Heart left ventricle (tissue), 13 donors: ENCODE data around the gene MTCP1.

Source experiments
- POLR2A ChIP-seq, 2 donors: fragments of 450-650 bp; IDR thresholded peaks; one replicate each; pipeline ENCODE4 v1.6.1; 2017; ENCODE audit warnings: antibody characterized with exemption in 2 of 2, mild to moderate bottlenecking in 2 of 2, moderate library complexity in 2 of 2
- TF ChIP-seq, protein P1 (sequence below), 12 donors: fragments of 200-600 bp; sonication (generic) in 4 of 12; IDR thresholded peaks; one replicate each; pipeline versions ENCODE4 v1.5.0 to v1.8.0; 2018 to 2022; ENCODE audit warnings: antibody characterized with exemption in 12 of 12, mild to moderate bottlenecking in 5 of 12
- donor health status: ischemic (EF 13 %, LVEDD 7.1; RV severe dilation, severe dysfunction).
- donor health status: DM: no; HTN: yes; CAD: no.
- donor health status: DM: no; HTN: no; CAD: no.
- donor health status: ischemic (EF 25% LVEDD 6.9; RV normal size, moderate dysfunction).
- donor health status: ischemic (EF 25% LVEDD 5.7; RV mildly dilated, moderate dysfunction).
- donor health status: ischemic (EF 35%, LVEDD 5.7; RV mildly dilated, moderate dysfunction).
- donor health status: nonischemic (EF 11% LVEDD 7.7; RV severe dilation, severe dysfunction).
- donor health status: DM: yes; HTN: yes; CAD: no.
- donor health status: PGD.
- donor health status: ischemic (EF 29% LVEDD 5.4; RV normal size, mild dysfunction).
- donor health status: nonischemic (EF 23%, LVEDD 6.1; RV moderate dilation, normal function).

DNA sequence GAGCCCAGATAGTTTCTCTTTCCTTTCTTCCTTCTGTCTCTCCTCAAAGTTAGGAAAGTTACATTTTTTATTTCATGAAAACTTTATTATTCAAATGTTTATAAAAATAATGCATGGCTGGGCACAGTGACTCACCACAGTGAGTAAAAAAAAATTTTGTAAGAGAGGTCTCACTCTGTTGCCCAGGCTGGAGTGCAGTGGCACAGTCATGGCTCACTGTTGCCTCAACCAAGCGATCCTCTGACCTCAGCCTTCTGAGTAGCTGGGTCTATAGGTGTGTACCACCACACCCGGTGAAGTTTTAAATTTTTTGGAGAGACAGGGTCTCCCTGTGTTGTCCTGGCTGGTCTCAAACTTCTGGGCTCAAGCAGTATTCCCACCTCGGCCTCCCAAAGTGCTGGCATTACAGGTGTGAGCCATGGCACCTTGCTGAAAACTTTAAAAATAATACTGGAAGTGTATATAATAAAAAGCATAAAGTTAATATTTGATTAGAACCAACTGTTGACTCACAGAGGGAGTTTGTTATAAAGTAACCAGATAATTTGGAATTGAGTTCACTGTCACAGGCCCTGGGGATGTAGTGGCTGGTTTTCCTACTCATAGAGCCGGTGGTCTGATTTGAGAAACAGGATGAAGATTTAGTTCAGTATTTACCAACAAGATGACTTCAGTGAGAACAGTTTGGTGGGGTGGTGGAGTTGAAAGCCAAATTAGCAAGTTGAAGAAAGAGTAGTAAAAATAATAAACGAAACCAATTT is 18.0 kb downstream of the MTCP1 start:
- TF ChIP-seq, protein P1, sequence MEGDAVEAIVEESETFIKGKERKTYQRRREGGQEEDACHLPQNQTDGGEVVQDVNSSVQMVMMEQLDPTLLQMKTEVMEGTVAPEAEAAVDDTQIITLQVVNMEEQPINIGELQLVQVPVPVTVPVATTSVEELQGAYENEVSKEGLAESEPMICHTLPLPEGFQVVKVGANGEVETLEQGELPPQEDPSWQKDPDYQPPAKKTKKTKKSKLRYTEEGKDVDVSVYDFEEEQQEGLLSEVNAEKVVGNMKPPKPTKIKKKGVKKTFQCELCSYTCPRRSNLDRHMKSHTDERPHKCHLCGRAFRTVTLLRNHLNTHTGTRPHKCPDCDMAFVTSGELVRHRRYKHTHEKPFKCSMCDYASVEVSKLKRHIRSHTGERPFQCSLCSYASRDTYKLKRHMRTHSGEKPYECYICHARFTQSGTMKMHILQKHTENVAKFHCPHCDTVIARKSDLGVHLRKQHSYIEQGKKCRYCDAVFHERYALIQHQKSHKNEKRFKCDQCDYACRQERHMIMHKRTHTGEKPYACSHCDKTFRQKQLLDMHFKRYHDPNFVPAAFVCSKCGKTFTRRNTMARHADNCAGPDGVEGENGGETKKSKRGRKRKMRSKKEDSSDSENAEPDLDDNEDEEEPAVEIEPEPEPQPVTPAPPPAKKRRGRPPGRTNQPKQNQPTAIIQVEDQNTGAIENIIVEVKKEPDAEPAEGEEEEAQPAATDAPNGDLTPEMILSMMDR (IDR thresholded peaks at IDR 0.05): no peak
- TF ChIP-seq POLR2A (IDR thresholded peaks at IDR 0.05): no peak
